ENCODE data around the gene TBX18. TPM values are rescaled to one million over a fixed set of nuclear protein-coding genes. Genes with fewer than 3 reads are reported as not detected.
A peak's percentile ranks its signal among the peaks of the same experiment; 100 is the strongest.

TBX18 gene
- total and polyA plus RNA-seq, 4 experiments from 2014 or later: not detected

- H3K4me1 ChIP-seq (ENCODE audit: insufficient read depth, low read length): no peaks in the 10 kb centered on the region
- H3K27me3 Mint-ChIP-seq: peaks cover 39 to 54% of the 10 kb centered on the region in 2 donors
- H3K4me3 Mint-ChIP-seq: no peak overlapping the region
- ChIA-PET CTCF (ENCODE audit: partially characterized antibody) (no interaction called here), POLR2A (ENCODE audit: partially characterized antibody) (no interaction called here)
- peaks cover 2 to 11% (median 6%) of the 10 kb centered on the region in 4 donors for H3K4me1 Mint-ChIP-seq
- no peak overlapping the region for H3K27ac Mint-ChIP-seq
- H3K9me3 ChIP-seq (ENCODE audit: control insufficient read depth in 1 of 2, low read length in 2 of 2): no peaks in the 10 kb centered on the region
- no peak overlapping the region for H3K27ac ChIP-seq (ENCODE audit: low read depth, low read length)
- intact Hi-C loops (cut with micrococcal nuclease): no loop called here
- DNase-seq: no peak
- H3K9me3 Mint-ChIP-seq: peaks cover 0 to 21% (median 8%) of the 10 kb centered on the region in 8 donors
- H3K27me3 ChIP-seq (ENCODE audit: insufficient read depth, low read length): peaks cover 11% of the 10 kb centered on the region
- no peaks in the 10 kb centered on the region for H3K36me3 ChIP-seq (ENCODE audit: insufficient read depth, low read length)
- H3K4me3 ChIP-seq (ENCODE audit: low read length in 2 of 2): no peak overlapping the region
- H3K36me3 Mint-ChIP-seq: no peaks in the 10 kb centered on the region
Measured at GRCh38 chr6:84767526-84768201, 3.3 kb upstream of the TBX18 start.

GRCh38 chr6:84766799-84767525 lies 2.6 kb upstream of the TBX18 start:
- Mint-ChIP-seq H3K4me3 (no peak overlapping the region), H3K27me3 (peaks cover 38 to 52% of the 10 kb centered on the region in 2 donors), H3K9me3 (peaks cover 0 to 21% (median 8%) of the 10 kb centered on the region in 8 donors), H3K36me3 (no peaks in the 10 kb centered on the region), H3K27ac (no peak overlapping the region), H3K4me1 (peaks cover 2 to 11% (median 6%) of the 10 kb centered on the region in 4 donors)
- H3K4me3 ChIP-seq (ENCODE audit: low read length in 2 of 2): no peak overlapping the region
- H3K27ac ChIP-seq (ENCODE audit: low read depth, low read length): no peak overlapping the region
- no peaks in the 10 kb centered on the region for H3K4me1 ChIP-seq (ENCODE audit: insufficient read depth, low read length)
- intact Hi-C loops (cut with micrococcal nuclease): no loop called here
- H3K27me3 ChIP-seq (ENCODE audit: insufficient read depth, low read length): peaks cover 10% of the 10 kb centered on the region
- DNase-seq: no peak
- H3K36me3 ChIP-seq (ENCODE audit: insufficient read depth, low read length): no peaks in the 10 kb centered on the region
- CTCF ChIA-PET (ENCODE audit: partially characterized antibody): no interaction called here
- H3K9me3 ChIP-seq (ENCODE audit: control insufficient read depth in 1 of 2, low read length in 2 of 2): no peaks in the 10 kb centered on the region
- POLR2A ChIA-PET (ENCODE audit: partially characterized antibody): no interaction called here

GRCh38 chr6:84766118-84766798 lies 1.9 kb upstream of the TBX18 start:
- peaks cover 2 to 8% (median 6%) of the 10 kb centered on the region in 4 donors for H3K4me1 Mint-ChIP-seq
- H3K4me3 Mint-ChIP-seq: no peak overlapping the region
- ChIA-PET CTCF (ENCODE audit: partially characterized antibody) (no interaction called here), POLR2A (ENCODE audit: partially characterized antibody) (no interaction called here)
- DNase-seq: no peak
- no peaks in the 10 kb centered on the region for H3K4me1 ChIP-seq (ENCODE audit: insufficient read depth, low read length)
- H3K9me3 Mint-ChIP-seq: peaks cover 0 to 16% (median 7%) of the 10 kb centered on the region in 8 donors
- no peaks in the 10 kb centered on the region for H3K36me3 ChIP-seq (ENCODE audit: insufficient read depth, low read length)
- H3K9me3 ChIP-seq (ENCODE audit: control insufficient read depth in 1 of 2, low read length in 2 of 2): no peaks in the 10 kb centered on the region
- no peak overlapping the region for H3K27ac ChIP-seq (ENCODE audit: low read depth, low read length)
- H3K27me3 ChIP-seq (ENCODE audit: insufficient read depth, low read length): peaks cover 5% of the 10 kb centered on the region
- no peak overlapping the region for H3K4me3 ChIP-seq (ENCODE audit: low read length in 2 of 2)
- intact Hi-C loops (cut with micrococcal nuclease): no loop called here
- H3K36me3 Mint-ChIP-seq: no peaks in the 10 kb centered on the region
- H3K27ac Mint-ChIP-seq: no peak overlapping the region
- H3K27me3 Mint-ChIP-seq: peaks cover 33 to 50% of the 10 kb centered on the region in 2 donors

GRCh38 chr6:84763886-84764331 lies 489 bp downstream of the TBX18 start:
- no peak overlapping the region for H3K4me3 ChIP-seq (ENCODE audit: low read length in 2 of 2)
- ChIA-PET CTCF (ENCODE audit: partially characterized antibody) (no interaction called here), POLR2A (ENCODE audit: partially characterized antibody) (no interaction called here)
- no peaks in the 10 kb centered on the region for H3K36me3 Mint-ChIP-seq
- H3K27me3 ChIP-seq (ENCODE audit: insufficient read depth, low read length): peaks cover 5% of the 10 kb centered on the region
- peaks cover 29 to 42% of the 10 kb centered on the region in 2 donors for H3K27me3 Mint-ChIP-seq
- H3K9me3 Mint-ChIP-seq: peaks cover 0 to 13% (median 5%) of the 10 kb centered on the region in 8 donors
- H3K27ac ChIP-seq (ENCODE audit: low read depth, low read length): no peak overlapping the region
- H3K36me3 ChIP-seq (ENCODE audit: insufficient read depth, low read length): no peaks in the 10 kb centered on the region
- no peaks in the 10 kb centered on the region for H3K4me1 ChIP-seq (ENCODE audit: insufficient read depth, low read length)
- DNase-seq: no peak
- H3K4me3 Mint-ChIP-seq: peak overlapping the region in 4 of 8 donors; percentile 20 to 68 (median 57)
- H3K27ac Mint-ChIP-seq: no peak overlapping the region
- H3K9me3 ChIP-seq (ENCODE audit: control insufficient read depth in 1 of 2, low read length in 2 of 2): no peaks in the 10 kb centered on the region
- H3K4me1 Mint-ChIP-seq: peaks cover 2 to 8% (median 6%) of the 10 kb centered on the region in 4 donors
- intact Hi-C loops (cut with micrococcal nuclease): no loop called here

- peaks cover 5% of the 10 kb centered on the region for H3K27me3 ChIP-seq (ENCODE audit: insufficient read depth, low read length)
- CTCF ChIA-PET (ENCODE audit: partially characterized antibody): interaction anchor here (1.3 kb wide), 1 partner anchor 36 kb away, joined by 3 read pairs; no protein-coding TSS in a partner anchor
Measured at GRCh38 chr6:84763003-84763885, 1.2 kb downstream of the TBX18 start.

GRCh38 chr6:84762220-84763002 lies 2.0 kb downstream of the TBX18 start:
- peaks cover 15 to 31% of the 10 kb centered on the region in 2 donors for H3K27me3 Mint-ChIP-seq
- H3K4me1 ChIP-seq (ENCODE audit: insufficient read depth, low read length): no peaks in the 10 kb centered on the region
- no peak for DNase-seq
- ChIA-PET POLR2A (ENCODE audit: partially characterized antibody) (no interaction called here), CTCF (ENCODE audit: partially characterized antibody) (interaction anchor here (1.3 kb wide), 1 partner anchor 37 kb away, joined by 3 read pairs; no protein-coding TSS in a partner anchor)
- H3K27me3 ChIP-seq (ENCODE audit: insufficient read depth, low read length): peaks cover 5% of the 10 kb centered on the region
- H3K9me3 ChIP-seq (ENCODE audit: control insufficient read depth in 1 of 2, low read length in 2 of 2): no peaks in the 10 kb centered on the region
- H3K27ac ChIP-seq (ENCODE audit: low read depth, low read length): no peak overlapping the region
- H3K27ac Mint-ChIP-seq: no peak overlapping the region
- no peak overlapping the region for H3K4me3 Mint-ChIP-seq
- no peaks in the 10 kb centered on the region for H3K36me3 ChIP-seq (ENCODE audit: insufficient read depth, low read length)
- H3K4me1 Mint-ChIP-seq: peaks cover 2 to 8% (median 6%) of the 10 kb centered on the region in 4 donors
- H3K36me3 Mint-ChIP-seq: no peaks in the 10 kb centered on the region
- no peak overlapping the region for H3K4me3 ChIP-seq (ENCODE audit: low read length in 2 of 2)
- intact Hi-C loops (cut with micrococcal nuclease): no loop called here
- peaks cover 0 to 6% (median 3%) of the 10 kb centered on the region in 8 donors for H3K9me3 Mint-ChIP-seq

More at GRCh38 chr6:84763003-84763885, 1.2 kb downstream of the TBX18 start:
- POLR2A ChIA-PET (ENCODE audit: partially characterized antibody): no interaction called here
- Mint-ChIP-seq H3K4me1 (peaks cover 2 to 8% (median 6%) of the 10 kb centered on the region in 4 donors), H3K4me3 (no peak overlapping the region), H3K27me3 (peaks cover 22 to 37% of the 10 kb centered on the region in 2 donors), H3K27ac (no peak overlapping the region), H3K9me3 (peaks cover 0 to 11% (median 5%) of the 10 kb centered on the region in 8 donors), H3K36me3 (no peaks in the 10 kb centered on the region)
- H3K36me3 ChIP-seq (ENCODE audit: insufficient read depth, low read length): no peaks in the 10 kb centered on the region
- no peaks in the 10 kb centered on the region for H3K9me3 ChIP-seq (ENCODE audit: control insufficient read depth in 1 of 2, low read length in 2 of 2)
- no peak overlapping the region for H3K27ac ChIP-seq (ENCODE audit: low read depth, low read length)
- DNase-seq: no peak
- H3K4me3 ChIP-seq (ENCODE audit: low read length in 2 of 2): no peak overlapping the region
- intact Hi-C loops (cut with micrococcal nuclease): no loop called here
- no peaks in the 10 kb centered on the region for H3K4me1 ChIP-seq (ENCODE audit: insufficient read depth, low read length)

All from CD4-positive, alpha-beta memory T cell (primary cell).